Suppressor macrophage (primary cell): ENCODE measurements around the gene ZACN.

Experiments
- DNase-seq, 4 experiments: peaks; one replicate each; pipeline ENCODE4 v3.0.0-alpha.2; 2020 to 2022

Gene ZACN

DNA sequence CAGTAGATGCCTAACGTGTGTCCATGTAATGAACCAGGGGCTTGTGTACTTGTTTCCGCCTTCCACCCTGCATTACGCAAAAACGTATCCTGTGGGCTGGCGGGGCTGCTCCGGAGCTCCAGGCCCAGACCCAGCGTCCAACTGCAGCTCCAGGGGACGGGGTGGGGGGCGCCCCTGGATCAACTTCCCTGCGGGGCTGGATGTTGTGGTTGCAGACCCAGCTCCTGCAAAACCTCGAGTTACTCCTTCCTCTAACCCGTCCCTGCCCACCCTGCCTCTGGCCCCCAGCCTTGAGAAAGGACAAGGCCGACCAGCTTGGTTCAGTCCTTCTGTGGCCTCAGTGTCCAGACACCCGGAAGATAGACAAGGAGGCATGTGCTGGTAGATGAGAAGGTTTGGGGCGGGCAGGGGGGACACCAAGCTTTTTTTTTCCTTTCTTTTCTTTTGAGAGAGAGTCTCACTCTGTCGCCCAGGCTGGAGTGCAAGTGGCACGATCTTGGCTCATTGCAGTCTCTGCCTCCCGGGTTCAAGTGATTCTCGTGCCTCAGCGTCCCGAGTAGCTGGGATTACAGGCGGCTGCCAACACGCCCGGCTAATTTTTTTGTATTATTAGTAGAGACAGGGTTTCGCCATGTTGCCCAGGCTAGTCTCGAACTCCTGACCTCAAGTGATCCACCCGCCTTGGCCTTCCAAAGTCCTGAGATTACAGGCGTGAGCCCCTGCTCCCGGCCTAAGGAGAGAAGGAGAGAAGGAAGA lies 25.3 kb downstream of the ZACN start:
- peak in 1 of 4 experiments; percentile 46 for DNase-seq

DNA sequence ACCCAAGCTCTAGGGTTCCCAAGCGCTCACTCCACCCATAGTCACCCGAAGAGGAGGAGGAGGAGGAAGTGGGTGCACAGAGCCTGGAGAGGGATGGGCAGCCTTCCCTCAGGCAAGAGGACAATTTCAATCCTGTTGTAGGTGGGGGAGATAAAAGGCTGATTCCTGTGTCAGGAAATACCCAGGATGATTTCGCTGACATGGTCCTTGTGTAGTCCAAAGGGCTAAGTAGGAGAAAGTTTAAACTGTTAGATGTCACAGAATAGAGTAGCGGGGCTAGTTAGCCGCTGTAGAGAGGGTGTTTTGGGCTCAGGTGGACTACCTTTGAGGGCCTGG lies 25.9 kb downstream of the ZACN start:
- DNase-seq: no peak

DNA sequence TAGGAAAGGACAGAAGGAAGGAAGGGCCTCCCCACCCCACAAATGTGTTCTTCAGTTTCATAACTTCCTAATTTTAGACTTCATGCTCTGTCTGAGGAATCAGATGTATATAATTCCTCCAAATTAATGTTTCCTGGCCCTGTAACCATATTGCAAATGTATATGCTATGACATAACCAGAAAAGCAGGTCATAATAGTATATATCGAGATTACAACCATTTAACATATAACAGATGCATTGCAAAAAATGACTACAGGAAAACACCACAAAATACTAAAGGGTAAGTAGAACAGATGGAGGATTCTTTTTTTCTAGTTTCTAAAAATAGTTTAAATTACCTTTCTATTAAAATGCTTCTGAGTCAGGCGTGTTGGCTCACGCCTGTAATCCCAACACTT lies 27.7 kb downstream of the ZACN start:
- no peak for DNase-seq

DNA sequence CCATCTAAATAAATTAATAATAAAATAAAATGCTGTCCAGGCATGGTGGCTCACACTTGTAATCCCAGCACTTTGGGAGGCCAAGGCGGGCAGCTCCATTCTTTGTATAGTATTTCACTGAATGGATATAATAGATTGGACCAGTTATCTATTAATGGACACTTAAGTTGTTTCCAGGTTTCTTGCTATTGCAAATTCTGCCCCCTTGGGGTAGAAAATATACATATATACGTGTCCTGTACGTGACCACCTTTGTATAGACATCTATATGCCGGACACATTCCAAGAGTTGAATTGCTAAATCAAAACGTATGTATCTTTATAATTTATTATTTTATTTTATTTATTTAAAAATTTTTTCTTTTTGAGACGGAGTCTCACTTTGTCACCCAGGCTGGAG lies 28.5 kb downstream of the ZACN start:
- DNase-seq: no peak

DNA sequence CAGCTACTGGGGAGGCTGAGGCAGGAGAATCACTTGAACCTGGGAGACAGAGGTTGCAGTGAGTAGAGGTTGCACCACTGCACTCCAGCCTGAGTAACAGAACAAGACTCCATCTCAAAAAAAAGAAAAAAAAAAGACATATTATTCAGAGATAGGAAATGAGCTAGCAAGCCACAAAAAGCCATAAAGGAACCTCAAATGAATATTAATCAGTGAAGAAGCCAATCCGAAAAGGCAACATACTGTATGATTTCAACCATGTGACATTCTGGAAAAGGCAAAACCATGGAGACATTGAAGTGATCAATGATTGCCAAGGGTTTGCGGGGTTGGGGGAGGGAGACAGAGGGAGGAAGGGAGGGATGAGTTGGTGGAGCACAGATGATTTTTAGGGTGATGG lies 33.0 kb downstream of the ZACN start:
- DNase-seq: no peak

DNA sequence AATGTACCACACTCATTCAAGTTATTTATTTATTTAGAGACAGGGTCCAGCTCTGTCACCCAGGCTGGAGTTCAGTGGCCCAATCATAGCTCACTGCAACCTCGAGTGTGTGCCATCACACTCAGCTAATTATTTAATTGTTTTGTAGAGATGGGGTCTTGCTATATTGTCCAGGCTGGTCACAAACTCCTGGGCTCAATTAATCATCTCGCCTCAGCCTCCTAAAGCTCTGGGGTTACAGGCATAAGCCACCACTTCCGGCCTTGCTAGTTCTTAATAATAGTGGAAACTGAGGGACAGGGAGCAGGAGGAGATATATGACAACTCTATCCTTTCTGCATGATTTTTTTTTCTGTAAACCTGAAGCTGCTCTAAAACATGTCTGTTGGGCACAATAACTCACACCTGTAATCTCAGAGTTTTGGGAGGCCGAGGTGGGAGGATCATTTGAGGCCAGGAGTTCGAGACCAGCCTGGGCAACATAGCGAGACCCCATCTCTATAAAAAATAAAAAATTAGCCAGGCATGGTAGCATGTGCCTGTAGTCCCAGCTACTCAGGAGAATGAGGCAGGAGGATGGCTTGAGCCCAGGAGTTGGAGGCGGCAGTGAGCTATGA lies 36.3 kb downstream of the ZACN start:
- DNase-seq: no peak

DNA sequence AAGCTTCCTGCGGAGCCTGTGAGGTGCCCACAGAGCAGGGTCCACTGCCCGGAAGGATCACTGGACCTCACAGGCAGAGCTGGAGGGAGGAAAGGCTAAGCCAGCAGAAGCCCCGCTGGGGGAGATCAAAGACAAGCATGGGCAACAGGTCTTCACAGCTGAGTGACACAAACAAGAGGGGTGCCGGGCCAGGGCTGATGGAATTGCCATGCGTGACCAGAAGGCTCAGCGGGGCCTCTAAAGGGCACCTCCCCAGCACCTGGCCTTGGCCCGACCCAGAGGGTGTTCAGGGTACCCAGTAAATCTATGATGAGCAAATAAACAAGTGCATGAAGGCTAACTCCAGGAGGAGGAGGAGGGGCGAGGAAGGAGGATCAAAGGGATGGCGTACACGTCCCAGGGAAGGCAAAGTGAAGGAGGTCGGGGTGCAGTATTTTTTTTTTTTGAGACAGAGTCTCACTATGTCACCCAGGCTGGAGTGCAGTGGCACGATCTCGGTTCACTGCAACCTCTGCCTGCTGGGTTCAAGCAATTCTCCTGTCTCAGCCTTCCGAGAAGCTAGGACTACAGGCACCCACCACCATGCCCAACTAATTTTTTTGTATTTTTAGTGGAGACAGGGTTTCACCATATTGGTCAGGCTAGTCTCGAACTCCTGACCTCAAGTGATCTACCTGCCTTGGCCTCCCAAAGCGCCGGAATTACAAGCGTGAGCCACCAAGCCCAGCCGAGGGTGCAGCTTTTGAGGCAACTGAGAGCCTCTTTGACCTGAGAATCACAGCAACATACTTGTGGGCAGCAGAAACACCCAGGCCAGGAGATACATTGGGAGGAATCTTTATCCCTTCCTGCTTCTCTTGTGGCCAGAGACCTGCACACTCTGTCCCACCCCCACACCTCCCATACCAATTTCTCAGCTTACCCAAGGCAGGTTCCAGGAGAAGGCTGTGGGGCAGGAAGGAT lies 40.7 kb downstream of the ZACN start:
- no peak for DNase-seq

DNA sequence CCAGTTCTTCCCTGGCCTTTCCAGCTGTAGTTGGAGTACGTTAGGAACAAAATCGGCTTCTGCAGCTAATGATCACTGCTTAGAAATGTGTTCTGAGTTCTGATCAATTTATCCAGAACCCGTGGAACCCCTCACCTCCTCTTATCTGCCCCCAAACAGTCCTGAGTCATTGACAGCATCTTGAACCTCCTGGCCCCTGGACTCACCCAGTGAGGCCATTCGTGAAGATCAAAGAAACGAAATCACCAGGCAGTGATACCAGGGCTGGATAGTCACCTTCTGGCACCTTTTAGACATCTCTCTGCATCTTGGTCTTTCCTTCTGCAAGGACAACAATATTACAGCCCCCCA lies 41.7 kb downstream of the ZACN start:
- no peak for DNase-seq

DNA sequence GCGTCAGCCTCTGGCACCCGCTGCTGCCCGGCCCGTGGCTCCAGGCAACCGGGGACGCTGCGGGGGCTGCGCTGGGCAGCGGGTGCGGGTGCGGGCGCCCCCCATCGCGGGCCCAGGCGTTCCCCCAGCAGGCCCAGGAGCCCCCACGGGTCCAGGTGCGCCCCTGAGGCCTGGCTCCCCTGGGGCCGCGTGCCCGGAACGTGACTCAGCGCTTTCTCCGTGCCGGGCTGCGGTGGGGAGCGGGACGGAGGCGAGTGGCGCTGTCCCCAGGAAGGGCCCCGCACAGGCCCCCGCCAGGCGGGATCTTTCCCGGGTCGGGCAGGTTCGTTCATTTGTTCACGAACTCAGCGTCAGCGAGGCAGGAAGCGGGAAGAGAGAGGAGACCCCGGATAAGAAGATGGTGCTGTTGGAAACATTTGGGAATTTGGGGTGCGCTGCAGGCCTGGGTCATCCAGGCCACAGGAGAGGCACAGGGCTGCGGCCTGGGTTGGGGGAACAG lies 43.0 kb downstream of the ZACN start:
- peak in 2 of 4 experiments; percentile 45 to 57 for DNase-seq

DNA sequence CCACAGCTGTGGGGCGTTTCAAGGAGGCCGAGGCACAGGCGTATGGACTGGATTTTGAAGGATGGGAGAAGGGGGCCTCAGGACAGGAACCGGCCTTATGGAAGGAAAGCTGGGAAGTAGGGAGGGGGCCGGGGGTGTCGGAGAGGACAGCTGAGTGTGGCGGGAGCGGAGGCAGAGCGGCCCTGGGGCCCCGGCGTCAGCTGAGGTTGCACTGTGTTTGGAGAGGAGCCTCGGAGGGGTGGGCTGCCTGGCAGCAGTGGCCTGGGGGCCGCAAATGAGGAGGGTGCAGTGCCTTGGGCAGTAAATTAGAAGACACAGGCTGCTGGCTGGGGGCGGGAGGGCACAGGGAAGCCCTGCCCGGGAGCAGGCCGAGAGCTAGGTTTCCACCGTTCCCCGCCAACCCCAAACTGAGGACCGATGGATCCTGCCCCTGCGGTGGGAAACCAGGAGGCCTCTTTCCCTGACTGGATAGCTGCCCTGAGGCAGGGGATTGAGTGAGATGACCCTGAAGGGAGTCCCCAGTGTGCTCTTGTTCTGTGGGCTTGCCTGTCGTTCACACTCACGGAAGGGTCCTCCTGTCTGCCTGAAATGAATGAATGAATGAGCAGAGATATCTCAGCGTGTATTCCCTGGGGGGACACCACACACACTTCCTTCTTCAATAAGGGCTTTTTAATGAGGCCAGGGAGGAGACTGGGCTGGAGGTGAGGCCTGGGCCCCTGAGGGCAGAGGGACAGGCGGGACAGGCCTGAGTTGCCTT lies 43.6 kb downstream of the ZACN start:
- no peak for DNase-seq

DNA sequence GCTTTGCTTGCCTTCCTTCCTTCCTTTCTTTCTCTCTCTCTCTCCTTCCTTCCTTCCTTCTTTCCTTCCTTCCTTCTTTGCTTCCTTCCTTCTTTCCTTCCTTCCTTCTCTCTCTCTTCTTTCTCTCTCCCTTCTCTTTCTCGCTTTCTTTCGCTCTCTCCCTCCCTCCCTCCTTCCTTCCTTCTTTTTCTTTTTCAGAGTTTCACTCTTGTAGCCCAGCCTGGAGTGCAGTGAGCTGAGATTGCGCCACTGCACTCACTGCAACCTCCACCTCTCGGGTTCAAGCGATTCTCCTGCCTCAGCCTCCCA lies 44.2 kb downstream of the ZACN start:
- DNase-seq: no peak

DNA sequence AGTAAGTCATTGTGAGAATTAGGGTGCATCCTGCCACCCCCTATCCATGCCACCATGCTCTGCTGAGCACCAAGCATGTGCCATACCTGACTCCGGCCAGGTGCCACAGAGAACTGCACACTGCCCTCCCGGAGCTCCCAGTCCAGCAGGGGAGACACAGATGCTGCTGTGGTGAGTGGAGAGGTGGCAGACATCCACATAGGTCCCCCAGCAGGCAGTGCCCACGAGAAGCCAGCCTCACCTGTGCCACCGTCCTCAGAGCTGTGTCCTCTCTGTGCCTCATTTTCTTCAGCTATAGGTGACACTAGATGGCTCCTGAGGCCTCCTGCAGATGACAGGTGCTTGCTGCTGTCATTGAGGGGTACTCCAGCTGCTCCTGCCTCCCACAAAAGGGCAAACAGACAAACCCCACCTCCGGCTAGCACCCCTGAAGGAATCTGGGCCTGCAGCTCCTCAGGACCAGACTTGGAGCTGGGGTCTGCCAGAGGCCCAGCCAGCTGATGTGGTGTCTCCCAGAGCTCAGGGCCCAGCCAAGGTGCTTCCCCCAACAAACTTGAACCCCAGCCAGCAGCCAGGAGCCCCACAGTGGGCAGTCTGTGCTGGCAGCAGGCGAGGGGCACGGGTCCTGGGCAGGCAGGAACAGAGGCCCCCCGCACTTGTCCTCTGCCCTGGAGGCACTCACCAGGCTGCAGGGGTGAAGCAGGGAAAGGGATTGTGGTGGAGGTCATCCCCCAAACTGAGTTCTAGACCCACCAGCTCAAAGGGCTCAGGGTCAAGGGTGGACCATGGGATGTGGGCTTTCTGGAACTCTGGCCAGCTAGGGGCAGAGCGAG lies 45.0 kb downstream of the ZACN start:
- DNase-seq: no peak

DNA sequence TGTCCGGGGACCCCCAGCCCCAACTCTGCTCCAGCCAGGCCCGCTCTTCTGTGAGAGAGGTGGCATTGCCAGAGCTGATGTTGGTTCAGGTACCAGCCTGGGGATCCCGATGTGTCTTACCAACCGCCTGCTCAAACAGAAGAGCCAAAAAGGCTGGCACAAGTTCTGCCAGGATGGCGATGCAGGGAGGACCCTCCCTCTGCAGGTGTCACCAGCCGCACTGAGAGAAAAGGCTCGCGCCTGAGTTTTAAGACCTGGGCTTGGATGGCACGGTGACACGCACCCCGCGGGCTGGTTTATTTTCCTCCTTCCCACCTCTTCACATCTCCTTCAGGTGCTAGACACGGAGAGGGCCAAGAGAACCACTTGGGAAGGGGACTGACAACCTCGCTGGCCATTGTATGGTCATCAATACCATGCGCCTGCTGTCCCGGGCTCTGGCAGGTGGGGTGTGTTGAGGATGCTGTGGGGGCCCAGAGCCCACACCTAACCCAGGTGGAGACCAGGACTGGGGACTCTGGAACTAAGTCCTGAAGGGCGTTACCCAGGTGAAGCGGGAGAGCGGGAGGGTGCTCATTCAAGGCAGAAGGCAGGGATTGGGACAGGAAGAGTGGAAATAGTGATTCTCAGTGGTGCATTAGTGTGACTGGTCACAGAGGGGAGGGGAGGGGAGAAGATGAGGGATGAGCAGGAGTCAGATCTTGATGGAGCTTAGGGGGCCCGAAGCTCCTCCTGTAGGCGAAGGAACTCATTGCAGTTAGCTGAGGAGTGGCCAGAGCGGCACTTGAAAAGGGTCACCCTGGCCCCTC lies 45.8 kb downstream of the ZACN start:
- DNase-seq: peak in 1 of 4 experiments; percentile 18

DNA sequence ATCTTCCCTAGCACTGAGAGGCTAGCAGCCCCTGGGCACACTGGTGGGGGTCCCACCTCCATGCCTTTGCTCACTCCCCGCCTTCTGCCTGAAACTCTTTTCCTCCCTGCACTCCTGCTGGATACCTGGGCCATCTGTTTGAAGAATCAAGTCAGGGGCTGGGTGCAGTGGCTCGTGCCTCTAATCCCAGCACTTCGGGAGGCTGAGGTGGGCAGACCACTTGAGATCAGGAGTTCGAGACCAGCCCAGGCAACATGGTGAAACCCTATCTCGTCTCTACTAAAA lies 46.4 kb downstream of the ZACN start:
- no peak for DNase-seq

DNA sequence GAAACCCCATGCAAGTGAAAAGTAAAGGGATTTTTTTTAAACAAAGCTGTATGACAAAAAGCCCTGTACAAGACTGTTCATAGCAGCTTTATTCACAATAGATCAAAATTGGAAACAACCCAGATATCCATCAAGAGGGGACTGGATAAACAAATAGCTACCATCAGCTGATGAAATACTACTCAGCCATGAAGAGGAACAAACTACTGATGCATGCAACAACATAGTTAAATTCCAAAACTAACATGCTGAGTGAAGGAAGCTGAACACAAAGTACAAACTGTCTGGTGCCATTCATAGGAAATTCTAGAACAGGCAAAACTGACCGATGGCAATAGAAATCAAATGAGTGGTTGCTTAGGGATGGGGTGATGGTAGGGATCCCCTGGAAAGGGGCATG lies 46.9 kb downstream of the ZACN start:
- DNase-seq: no peak

DNA sequence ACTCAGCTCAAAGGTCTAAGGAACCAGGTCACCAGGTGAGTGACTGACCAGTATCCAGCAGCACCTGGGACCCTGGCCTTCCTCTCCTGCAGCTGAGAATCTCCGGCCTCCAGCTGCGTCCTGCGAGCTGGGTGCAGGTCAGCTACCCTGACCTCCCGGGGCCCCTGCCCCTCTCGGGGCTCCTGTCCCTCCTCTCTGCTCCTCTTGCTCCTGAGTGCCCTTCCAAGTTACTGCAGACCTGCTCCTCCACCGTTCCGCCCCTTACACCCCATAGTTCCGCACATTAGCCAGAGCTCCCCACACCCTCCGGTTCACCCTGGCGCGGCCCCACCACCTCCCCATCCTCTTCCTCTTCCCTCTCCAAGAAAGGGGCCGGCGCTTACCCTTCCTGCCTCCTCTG lies 51.5 kb downstream of the ZACN start:
- DNase-seq: no peak

DNA sequence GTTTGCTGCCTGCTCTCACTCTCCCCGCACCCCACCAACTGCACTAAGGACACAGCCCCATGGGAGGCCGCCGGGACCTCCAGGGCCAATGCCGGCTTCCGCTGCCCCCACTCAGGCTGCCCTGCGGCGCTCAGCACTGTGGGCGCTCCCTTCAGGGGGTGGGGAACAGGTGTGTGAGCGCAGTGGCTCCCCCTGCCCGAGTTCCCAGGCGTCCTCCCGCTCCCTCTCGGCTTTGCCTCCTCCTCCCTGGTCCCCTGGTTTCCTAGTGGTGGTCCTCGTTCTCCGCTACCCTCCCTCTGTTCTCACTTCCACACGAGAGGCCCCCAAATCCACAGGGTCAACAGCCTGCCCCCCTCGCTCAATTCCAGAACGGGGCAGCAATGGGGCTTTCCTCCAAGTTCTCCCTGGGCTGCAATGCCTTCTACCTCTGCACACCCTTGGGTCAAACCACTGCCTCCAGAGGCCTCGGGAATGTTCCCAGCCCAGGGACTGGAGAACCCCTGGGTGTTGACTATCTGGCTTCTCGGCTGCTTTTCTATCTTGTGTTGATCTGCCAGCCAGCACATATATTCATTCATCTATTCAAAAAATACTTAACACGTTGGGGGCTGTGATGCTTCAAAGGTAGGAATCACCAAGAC lies 52.2 kb downstream of the ZACN start:
- DNase-seq: no peak

DNA sequence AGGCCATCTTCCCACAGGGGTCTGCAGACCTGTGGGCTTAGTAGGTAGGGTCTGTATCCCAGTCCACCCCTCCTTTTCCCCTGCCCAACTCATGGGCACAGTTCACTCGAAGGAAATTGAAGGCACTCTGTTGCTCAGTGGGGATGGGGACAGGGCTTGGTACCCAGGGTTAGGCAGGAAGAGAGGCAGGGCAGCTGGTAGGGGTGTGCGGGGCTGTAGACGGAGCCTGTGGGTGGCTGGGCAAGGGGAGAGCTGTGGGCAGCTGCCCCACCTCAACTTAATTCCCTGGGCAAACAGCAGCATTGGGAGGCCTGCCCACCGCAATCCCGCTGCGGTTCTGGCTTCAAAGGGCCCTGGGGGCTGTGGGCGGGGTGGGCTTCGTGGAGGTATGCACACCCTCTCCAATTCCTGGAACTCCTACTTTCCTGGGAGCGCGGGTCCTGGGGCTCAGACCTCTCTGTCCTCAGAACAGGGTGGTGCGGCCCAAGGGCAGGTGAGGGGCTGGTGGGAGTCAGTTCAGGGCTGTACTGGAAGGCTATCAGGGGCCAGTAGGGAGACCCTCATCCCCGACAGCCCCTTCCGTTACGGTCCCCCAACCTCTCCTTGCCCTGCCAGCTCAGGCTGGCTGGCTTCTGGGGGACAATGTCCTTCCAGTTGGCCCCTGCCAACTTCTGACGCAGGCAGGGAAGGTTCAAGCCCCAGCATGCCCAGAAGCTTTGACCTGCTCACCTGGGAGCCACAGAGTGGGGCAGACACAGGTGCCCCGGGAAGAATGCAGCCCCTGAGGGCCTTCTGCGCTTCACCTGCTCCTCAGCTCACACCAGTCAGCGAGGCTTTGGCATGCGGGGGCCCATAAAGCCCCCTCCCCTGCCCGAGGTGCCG lies 53.0 kb downstream of the ZACN start:
- DNase-seq: no peak
